ENCODE data around the gene MRPL16.

Gene MRPL16

GRCh38 chr11:59769828-59770227, 40.8 kb downstream of the MRPL16 start:
- DNase-seq: no peak

- no peak for DNase-seq
These were observed 41.5 kb downstream of the MRPL16 start for GRCh38 chr11:59769111-59769510.

GRCh38 chr11:59767225-59767611, 43.4 kb downstream of the MRPL16 start:
- DNase-seq: no peak

GRCh38 chr11:59766542-59767224, 43.9 kb downstream of the MRPL16 start:
- DNase-seq: no peak

- DNase-seq: no peak
These were observed 45.4 kb downstream of the MRPL16 start for GRCh38 chr11:59765068-59765735.

GRCh38 chr11:59761993-59762392, 48.6 kb downstream of the MRPL16 start:
- no peak for DNase-seq

GRCh38 chr11:59760771-59761170, 49.8 kb downstream of the MRPL16 start:
- no peak for DNase-seq

GRCh38 chr11:59759900-59760299, 50.7 kb downstream of the MRPL16 start:
- DNase-seq: no peak

- no peak for DNase-seq
These were observed 52.1 kb downstream of the MRPL16 start for GRCh38 chr11:59758401-59759037.

GRCh38 chr11:59756845-59757244, 53.7 kb downstream of the MRPL16 start:
- DNase-seq: no peak

- DNase-seq: no peak
These were observed 54.1 kb downstream of the MRPL16 start for GRCh38 chr11:59756558-59756840.

All from DMS 273 treated with DMSO at 0.1 percent for 48 hours (cell line).